GM13976 (cell line): ENCODE results near the gene KCNMA1.

ENCODE experiments used
- DNase-seq: peaks from one replicate; pipeline ENCODE4 v3.0.0; 2012; ENCODE audit warnings: low spot score
- in situ Hi-C: fragments of 300-500 bp; cut with MboI; formaldehyde crosslinking; loops from one replicate; pipeline ENCODE4 v1.12.0; 2022; ENCODE audit warnings: low sequenced_read_pairs, mixed read lengths, inconsistent platforms; ENCODE audit not compliant: unreplicated experiment
- TF ChIP-seq, protein P1 (sequence below): IDR thresholded peaks from 2 replicates; pipeline ENCODE4 v1.5.1; 2012; ENCODE audit warnings: borderline replicate concordance, mild to moderate bottlenecking; ENCODE audit not compliant: insufficient read depth; ENCODE audit errors: extremely low read depth, missing control alignments, control extremely low read depth

The KCNMA1 gene

DNA sequence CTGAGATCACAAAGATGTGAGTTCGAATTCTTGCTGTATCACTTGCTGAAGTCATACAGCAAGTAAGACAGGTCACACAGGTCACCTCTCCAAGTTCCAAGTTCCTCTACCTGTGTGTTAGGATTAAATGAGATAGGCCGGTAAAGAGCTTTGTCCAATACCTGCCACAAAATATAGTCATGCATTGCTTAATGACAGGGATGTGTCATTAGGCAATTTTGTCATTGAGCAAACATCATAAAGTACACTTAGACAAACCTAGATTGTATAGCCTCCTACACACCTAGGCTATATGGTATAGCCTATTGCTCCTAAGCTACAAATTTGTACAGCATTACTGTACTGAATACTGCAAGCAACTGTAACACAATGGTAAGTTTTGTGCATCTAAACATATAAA lies 469.4 kb downstream of the KCNMA1 start:
- DNase-seq: no peak
- in situ Hi-C loops: no loop called here
- TF ChIP-seq, protein P1, sequence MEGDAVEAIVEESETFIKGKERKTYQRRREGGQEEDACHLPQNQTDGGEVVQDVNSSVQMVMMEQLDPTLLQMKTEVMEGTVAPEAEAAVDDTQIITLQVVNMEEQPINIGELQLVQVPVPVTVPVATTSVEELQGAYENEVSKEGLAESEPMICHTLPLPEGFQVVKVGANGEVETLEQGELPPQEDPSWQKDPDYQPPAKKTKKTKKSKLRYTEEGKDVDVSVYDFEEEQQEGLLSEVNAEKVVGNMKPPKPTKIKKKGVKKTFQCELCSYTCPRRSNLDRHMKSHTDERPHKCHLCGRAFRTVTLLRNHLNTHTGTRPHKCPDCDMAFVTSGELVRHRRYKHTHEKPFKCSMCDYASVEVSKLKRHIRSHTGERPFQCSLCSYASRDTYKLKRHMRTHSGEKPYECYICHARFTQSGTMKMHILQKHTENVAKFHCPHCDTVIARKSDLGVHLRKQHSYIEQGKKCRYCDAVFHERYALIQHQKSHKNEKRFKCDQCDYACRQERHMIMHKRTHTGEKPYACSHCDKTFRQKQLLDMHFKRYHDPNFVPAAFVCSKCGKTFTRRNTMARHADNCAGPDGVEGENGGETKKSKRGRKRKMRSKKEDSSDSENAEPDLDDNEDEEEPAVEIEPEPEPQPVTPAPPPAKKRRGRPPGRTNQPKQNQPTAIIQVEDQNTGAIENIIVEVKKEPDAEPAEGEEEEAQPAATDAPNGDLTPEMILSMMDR: no peak

DNA sequence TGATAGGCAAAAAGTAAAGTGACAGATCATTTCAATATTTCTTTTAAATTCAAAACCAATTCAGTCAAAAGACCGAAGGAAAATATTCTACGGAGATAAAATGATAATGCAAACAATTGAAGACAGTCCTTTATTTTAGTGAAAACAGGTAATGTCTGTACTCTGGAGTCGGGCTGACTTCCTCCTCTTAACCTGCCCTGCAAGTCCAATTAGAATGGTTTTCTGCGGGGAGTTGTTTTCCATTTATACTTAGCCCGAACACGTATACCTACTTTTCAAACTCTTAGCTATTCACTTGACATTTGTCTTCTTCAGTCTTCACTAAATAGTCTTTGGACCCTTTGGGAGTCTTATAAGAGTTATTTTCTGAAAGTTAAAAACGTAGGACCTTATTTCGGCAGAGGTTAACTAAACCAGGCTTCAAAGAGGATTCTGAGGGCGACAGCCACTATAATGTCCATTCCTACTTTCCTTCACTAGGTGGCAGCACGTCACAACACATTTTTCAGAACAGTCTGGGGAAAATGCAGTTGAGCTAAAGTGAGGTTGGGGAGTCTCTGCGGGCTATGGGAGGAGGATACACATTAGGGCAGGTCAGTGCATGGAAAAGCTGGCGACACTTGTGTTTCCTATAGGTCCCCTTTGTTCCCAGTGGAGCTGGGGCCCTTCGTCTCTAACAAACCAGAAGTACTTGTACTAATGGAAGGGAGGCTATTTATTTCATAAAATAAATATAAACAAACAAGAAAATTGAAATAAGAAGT lies 472.0 kb downstream of the KCNMA1 start:
- peak; percentile 20 for DNase-seq
- TF ChIP-seq, protein P1: peak; percentile 53
- in situ Hi-C loops: no loop called here

DNA sequence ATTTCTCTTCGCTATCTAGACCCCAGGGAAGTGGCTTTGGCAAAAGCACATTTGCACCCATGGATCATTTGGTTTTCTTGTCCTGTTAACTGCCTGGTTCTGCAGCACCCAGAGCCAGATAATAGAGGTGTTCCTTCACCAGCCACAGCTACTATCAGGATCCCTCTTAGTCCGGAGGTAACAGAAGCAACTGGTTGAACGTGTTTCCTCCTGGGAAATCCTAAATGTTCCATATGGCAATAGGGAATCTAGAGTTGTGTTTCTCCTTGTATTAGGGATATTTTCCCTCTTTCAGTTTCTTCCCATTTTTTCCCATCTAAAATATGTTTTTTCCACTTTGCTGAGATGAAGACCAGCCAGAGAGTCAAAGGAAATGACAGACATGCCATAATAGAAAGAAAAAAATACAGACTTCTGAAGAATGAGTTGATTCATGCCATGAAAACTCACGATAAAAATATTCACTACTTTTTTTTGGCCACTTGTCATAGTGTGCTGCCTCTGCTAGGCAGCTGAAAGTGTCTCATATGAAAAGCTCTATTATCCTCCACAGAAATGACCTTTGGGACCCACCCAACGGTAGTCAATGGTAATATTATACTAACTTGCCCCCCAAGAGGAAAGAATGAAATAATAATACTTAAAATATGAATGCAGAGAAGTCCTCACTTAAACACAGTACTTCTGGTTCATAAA lies 472.8 kb downstream of the KCNMA1 start:
- TF ChIP-seq, protein P1: no peak
- in situ Hi-C loops: no loop called here
- no peak for DNase-seq

DNA sequence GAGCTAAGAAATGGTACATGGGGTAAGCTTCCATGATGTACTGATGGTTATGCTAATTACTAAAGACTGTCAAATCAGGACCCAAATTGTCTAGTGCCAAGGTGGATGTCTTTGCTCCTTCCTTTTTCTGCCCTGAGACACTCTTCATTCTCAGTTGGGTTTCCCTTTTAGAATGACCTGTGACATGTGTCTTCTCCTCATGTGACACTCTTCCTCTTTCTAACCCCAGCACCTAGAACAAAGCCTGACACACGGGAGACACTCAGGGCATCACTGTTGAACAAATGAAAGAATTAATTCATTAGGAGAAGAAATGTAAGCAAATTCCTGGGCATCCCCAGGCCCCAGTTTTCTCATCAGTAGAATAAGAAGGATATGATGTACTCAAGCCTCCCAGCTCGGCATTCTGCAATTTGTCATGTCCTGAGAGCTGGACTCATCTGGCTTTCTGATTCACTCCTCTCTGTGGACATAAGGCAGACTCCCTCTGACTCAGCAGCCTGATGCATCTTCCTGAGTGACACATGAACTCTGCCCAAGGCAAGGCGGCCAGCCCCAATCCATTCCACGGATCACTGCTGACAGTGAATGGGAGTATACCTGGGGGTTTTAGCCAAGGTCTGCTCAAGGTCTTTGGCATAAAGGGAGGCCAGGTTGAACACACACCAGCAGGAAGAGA lies 473.8 kb downstream of the KCNMA1 start:
- no peak for DNase-seq
- TF ChIP-seq, protein P1: no peak
- in situ Hi-C loops: no loop called here

DNA sequence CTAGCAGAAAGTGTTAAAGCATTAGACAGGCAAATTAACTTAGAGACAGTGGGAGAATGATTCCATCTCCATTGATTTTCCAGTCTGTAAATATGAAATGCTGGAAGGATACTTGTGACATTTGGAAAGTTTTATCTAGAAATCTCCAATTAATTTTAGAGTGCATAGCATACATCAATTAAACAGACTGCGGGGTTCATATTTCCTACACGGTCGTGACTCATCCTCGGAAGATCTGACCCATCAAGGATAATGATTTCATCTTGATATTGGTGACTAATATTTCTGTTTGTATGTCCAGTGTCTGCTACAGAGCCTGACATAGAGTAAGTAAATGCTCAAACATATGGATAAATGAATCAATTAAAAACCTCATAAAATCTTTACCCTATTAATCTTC lies 474.9 kb downstream of the KCNMA1 start:
- TF ChIP-seq, protein P1: no peak
- no peak for DNase-seq
- in situ Hi-C loops: no loop called here

DNA sequence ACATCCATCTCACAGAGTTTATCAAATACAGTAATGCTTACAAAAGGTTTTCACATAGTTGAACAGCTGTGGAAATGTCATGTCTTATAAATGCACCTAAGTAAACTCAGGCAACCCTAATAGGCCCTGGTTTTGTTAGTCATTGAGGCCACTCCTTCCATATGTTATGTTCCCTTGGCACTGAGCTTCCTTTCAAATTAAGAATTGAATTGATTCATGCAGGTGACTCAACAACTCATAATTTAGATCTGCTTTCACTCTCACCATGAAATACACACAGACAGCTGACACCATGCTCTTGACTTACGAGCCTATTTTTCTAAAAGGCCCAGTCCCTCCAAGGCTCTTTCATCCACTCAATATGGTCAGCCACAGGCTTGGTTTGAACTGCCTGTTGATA lies 476.9 kb downstream of the KCNMA1 start:
- TF ChIP-seq, protein P1: no peak
- DNase-seq: no peak
- in situ Hi-C loops: no loop called here
